Gastroesophageal sphincter (tissue), 4 donors: Measurements from ENCODE around the gene PTPN4. TPM values are rescaled to one million over a fixed set of nuclear protein-coding genes. Genes with fewer than 3 reads are reported as not detected.

Experiments used
- ATAC-seq: fragments of 150-250 bp; one replicate; pipeline ENCODE4 v1.9.1; 2016; ENCODE audit warnings: mild to moderate bottlenecking, moderate library complexity
- H3K27ac ChIP-seq, 4 donors: fragments of 200-600 bp; sonication (generic) in 3 of 4; 1 replicate in 3 of 4; 2 replicates in 1 of 4; pipeline ENCODE4 v1.5.1; 2016 to 2019
- H3K27me3 ChIP-seq: fragments of 200-600 bp; sonication (generic); one replicate; pipeline ENCODE4 v1.5.1; 2019
- H3K36me3 ChIP-seq, 2 donors: fragments of 200-600 bp; sonication (generic); one replicate each; pipeline ENCODE4 v1.5.1; 2019; ENCODE audit warnings: control low read depth in 1 of 2
- H3K4me1 ChIP-seq, 3 donors: fragments of 200-600 bp; sonication (generic); 1 replicate in 2 of 3; 2 replicates in 1 of 3; pipeline ENCODE4 v1.5.1; 2016 to 2019; ENCODE audit warnings: control low read depth in 2 of 3
- H3K4me3 ChIP-seq, 2 donors: fragments of 200-600 bp; sonication (generic); one replicate each; pipeline ENCODE4 v1.5.1; 2019; ENCODE audit warnings: mild to moderate bottlenecking in 1 of 2, moderate library complexity in 1 of 2
- H3K9me3 ChIP-seq, 3 donors: fragments of 200-600 bp; sonication (generic); one replicate each; pipeline ENCODE4 v1.5.1; 2017 to 2019; ENCODE audit warnings: control low read depth in 2 of 3
- CTCF ChIP-seq, 4 experiments: fragments of 200-600 bp in 2 of 4; fragments of 450-650 bp in 2 of 4; sonication (generic) in 1 of 4; IDR thresholded peaks; one replicate each; pipeline ENCODE4 v1.5.1; 2017 to 2019; ENCODE audit warnings: antibody characterized with exemption in 4 of 4, mild to moderate bottlenecking in 2 of 4, moderate library complexity in 2 of 4
- EP300 ChIP-seq: sonication (generic); formaldehyde crosslinking; IDR thresholded peaks from one replicate; pipeline ENCODE4 v1.6.1; 2017; ENCODE audit warnings: antibody characterized with exemption, mild to moderate bottlenecking
- POLR2A ChIP-seq, 2 donors: fragments of 450-650 bp; IDR thresholded peaks; one replicate each; pipeline ENCODE4 v1.6.1; 2017; ENCODE audit warnings: antibody characterized with exemption in 2 of 2, mild to moderate bottlenecking in 2 of 2, moderate library complexity in 1 of 2
- POLR2AphosphoS5 ChIP-seq: sonication (generic); formaldehyde crosslinking; IDR thresholded peaks from one replicate; pipeline ENCODE4 v1.6.1; 2017; ENCODE audit warnings: antibody characterized with exemption
- WGBS, 2 donors: methylation state at CpG; one replicate each; pipeline ENCODE4 v1.1.5; 2018; ENCODE audit warnings: low coverage in 1 of 2; 5-methylcytosine and 5-hydroxymethylcytosine counted together
- total RNA-seq, 4 donors: library from RNA; depleted of rRNA; stranded (reverse); fragments of >200 nt; gene quantifications; one replicate each; pipeline ENCODE4 v1.1.0, GENCODE V29; 2016

PTPN4 gene
- total RNA-seq, 4 donors from 2014 or later, result 15.6 to 50.1 (median 30.7) TPM

GRCh38 chr2:119792907-119793312 is 33.2 kb downstream of the PTPN4 start:
- no peak for TF ChIP-seq EP300
- no peak for TF ChIP-seq POLR2AphosphoS5
- TF ChIP-seq POLR2A (IDR thresholded peaks at IDR 0.05), result no peak
- TF ChIP-seq CTCF (IDR thresholded peaks at IDR 0.05), result no peak
- Histone ChIP-seq H3K9me3 (peaks cover 0 to 26% (median 0%) of the 10 kb centered on the region in 3 donors), H3K36me3 (no peaks in the 10 kb centered on the region), H3K27me3 (no peaks in the 10 kb centered on the region), H3K4me3 (no peak overlapping the region), H3K4me1 (peaks cover 0 to 15% (median 0%) of the 10 kb centered on the region in 3 donors), H3K27ac (no peak overlapping the region)
- ATAC-seq, result no peak
- 89% methylated on average over 7 of the region's 8 CpGs; no CpG with 5 or more reads in 1 of the 2 donors for WGBS, 2 donors

GRCh38 chr2:119794237-119794636 is 34.5 kb downstream of the PTPN4 start:
- H3K4me3 ChIP-seq, result no peak overlapping the region
- H3K4me1 ChIP-seq, result peaks cover 0 to 15% (median 0%) of the 10 kb centered on the region in 3 donors
- H3K9me3 ChIP-seq, result peaks cover 0 to 26% (median 0%) of the 10 kb centered on the region in 3 donors
- no peaks in the 10 kb centered on the region for H3K27me3 ChIP-seq
- ATAC-seq, result no peak
- no peak overlapping the region for H3K27ac ChIP-seq
- 67 to 100% methylated on average over 1 to 2 of the region's 9 CpGs for WGBS, 2 donors
- no peak for TF ChIP-seq EP300
- TF ChIP-seq POLR2AphosphoS5, result no peak
- TF ChIP-seq POLR2A (IDR thresholded peaks at IDR 0.05), result no peak
- no peak for TF ChIP-seq CTCF (IDR thresholded peaks at IDR 0.05)
- H3K36me3 ChIP-seq, result no peaks in the 10 kb centered on the region

- Histone ChIP-seq H3K27me3 (no peaks in the 10 kb centered on the region), H3K36me3 (no peaks in the 10 kb centered on the region), H3K4me1 (peaks cover 0 to 15% (median 0%) of the 10 kb centered on the region in 3 donors), H3K4me3 (no peak overlapping the region), H3K27ac (no peak overlapping the region), H3K9me3 (peaks cover 0 to 14% (median 0%) of the 10 kb centered on the region in 3 donors)
- TF ChIP-seq POLR2A (IDR thresholded peaks at IDR 0.05) (no peak), EP300 (no peak), POLR2AphosphoS5 (no peak), CTCF (IDR thresholded peaks at IDR 0.05) (no peak)
- ATAC-seq, result no peak
- WGBS, 2 donors, result no CpG with 5 or more reads among the region's 22 CpGs
Measured at GRCh38 chr2:119795309-119796303, 35.9 kb downstream of the PTPN4 start.

- no peaks in the 10 kb centered on the region for H3K9me3 ChIP-seq
- no peak overlapping the region for H3K4me3 ChIP-seq
- no peaks in the 10 kb centered on the region for H3K36me3 ChIP-seq
- no peaks in the 10 kb centered on the region for H3K27me3 ChIP-seq
- H3K27ac ChIP-seq, result no peak overlapping the region
- peaks cover 0 to 1% (median 0%) of the 10 kb centered on the region in 3 donors for H3K4me1 ChIP-seq
- no peak for ATAC-seq
- 83% methylated on average over 1 of the region's 1 CpG; no CpG with 5 or more reads in 1 of the 2 donors for WGBS, 2 donors
- TF ChIP-seq POLR2A (IDR thresholded peaks at IDR 0.05), result no peak
- TF ChIP-seq CTCF (IDR thresholded peaks at IDR 0.05), result no peak
- TF ChIP-seq EP300, result no peak
- no peak for TF ChIP-seq POLR2AphosphoS5
Measured at GRCh38 chr2:119800376-119800902, 40.7 kb downstream of the PTPN4 start.
